GM23338 (cell line): ENCODE results near the gene VEGFA. TPM values are rescaled to one million over a fixed set of nuclear protein-coding genes. Genes with fewer than 3 reads are reported as not detected.

Experiments used
- ATAC-seq: fragments of 200-7000 bp; cut with Tn5 transposase; 3 replicates; pipeline ENCODE4 v1.9.1; 2020
- DNase-seq: peaks from one replicate; pipeline ENCODE4 v3.0.0-alpha.2; 2015; ENCODE audit warnings: low spot score
- H2AFZ ChIP-seq: fragments of 200-600 bp; sonication (generic); 2 replicates; pipeline ENCODE4 v1.8.0; 2016; ENCODE audit warnings: antibody characterized with exemption, mild to moderate bottlenecking, moderate library complexity
- H3F3A ChIP-seq: fragments of 200-600 bp; sonication (generic); replicated peaks from 2 replicates; pipeline ENCODE4 v1.8.0; 2017; ENCODE audit warnings: antibody characterized with exemption, mixed run types, low read depth
- H3K27ac ChIP-seq: fragments of 200-600 bp; sonication (generic); 2 replicates; pipeline ENCODE4 v1.6.1; 2016; ENCODE audit warnings: low read depth
- H3K27me3 ChIP-seq: fragments of 200-600 bp; sonication (generic); 2 replicates; pipeline ENCODE4 v1.8.0; 2016; ENCODE audit warnings: mild to moderate bottlenecking, mixed run types, moderate library complexity; ENCODE audit not compliant: insufficient read depth
- H3K36me3 ChIP-seq: fragments of 200-600 bp; sonication (generic); 2 replicates; pipeline ENCODE4 v1.8.0; 2016; ENCODE audit warnings: mild to moderate bottlenecking; ENCODE audit not compliant: insufficient read depth
- H3K4me1 ChIP-seq: fragments of 200-600 bp; sonication (generic); 2 replicates; pipeline ENCODE4 v1.8.0; 2016; ENCODE audit warnings: mild to moderate bottlenecking, moderate library complexity; ENCODE audit not compliant: insufficient read depth
- H3K4me2 ChIP-seq: fragments of 200-600 bp; sonication (generic); 2 replicates; pipeline ENCODE4 v1.7.1; 2017; ENCODE audit warnings: mixed run types
- H3K4me3 ChIP-seq: fragments of 200-600 bp; sonication (generic); 2 replicates; pipeline ENCODE4 v1.6.1; 2016; ENCODE audit warnings: mixed run types
- H3K79me2 ChIP-seq: fragments of 200-600 bp; sonication (generic); replicated peaks from 2 replicates; pipeline ENCODE4 v1.8.0; 2017; ENCODE audit warnings: mild to moderate bottlenecking; ENCODE audit not compliant: insufficient read depth
- H3K9me2 ChIP-seq: fragments of 200-600 bp; sonication (generic); 2 replicates; pipeline ENCODE4 v1.8.0; 2017; ENCODE audit not compliant: insufficient read depth
- H4K20me1 ChIP-seq: fragments of 200-600 bp; sonication (generic); replicated peaks from 2 replicates; pipeline ENCODE4 v1.8.0; 2017; ENCODE audit warnings: mild to moderate bottlenecking; ENCODE audit not compliant: insufficient read depth
- H3K27ac Mint-ChIP-seq: 2 replicates; pipeline ENCODE4 v1.8.0; 2020; ENCODE audit warnings: inconsistent platforms, mild to moderate bottlenecking, moderate library complexity, mixed read lengths
- H3K27me3 Mint-ChIP-seq: 3 replicates; pipeline ENCODE4 v1.8.0; 2022; ENCODE audit warnings: low read depth, mild to moderate bottlenecking, moderate library complexity, mixed read lengths, inconsistent platforms; ENCODE audit not compliant: insufficient read depth, poor library complexity
- H3K36me3 Mint-ChIP-seq: 3 replicates; pipeline ENCODE4 v1.8.0; 2021; ENCODE audit warnings: low read depth, mild to moderate bottlenecking, inconsistent platforms, moderate library complexity, mixed read lengths
- H3K4me1 Mint-ChIP-seq: 3 replicates; pipeline ENCODE4 v1.8.0; 2020; ENCODE audit warnings: mild to moderate bottlenecking, inconsistent platforms, mixed read lengths
- H3K4me3 Mint-ChIP-seq: 3 replicates; pipeline ENCODE4 v1.8.0; 2021; ENCODE audit warnings: moderate library complexity, mild to moderate bottlenecking, inconsistent platforms, mixed read lengths
- H3K9me3 Mint-ChIP-seq: 3 replicates; pipeline ENCODE4 v1.8.0; 2020; ENCODE audit warnings: moderate library complexity, mild to moderate bottlenecking, inconsistent platforms, mixed read lengths
- CREB1 ChIP-seq: fragments of 250-450 bp; sonication (Bioruptor Pico); IDR thresholded peaks from 2 replicates; pipeline ENCODE4 v1.5.0; 2020; ENCODE audit warnings: low read depth, mild to moderate bottlenecking, moderate library complexity
- JUNB ChIP-seq: IDR thresholded peaks from one replicate; pipeline ENCODE4 v1.6.1; 2016; ENCODE audit warnings: antibody characterized with exemption; ENCODE audit not compliant: unreplicated experiment
- POLR2AphosphoS5 ChIP-seq: IDR thresholded peaks from 2 replicates; pipeline ENCODE4 v1.6.1; 2016; ENCODE audit warnings: antibody characterized with exemption, low read depth
- STAT1 ChIP-seq: IDR thresholded peaks from one replicate; pipeline ENCODE4 v1.6.1; 2016; ENCODE audit warnings: antibody characterized with exemption; ENCODE audit not compliant: unreplicated experiment
- polyA plus RNA-seq: library from polyadenylated mRNA; unstranded; fragments of >200 nt; fragmentation: Nextera tagmentation; extraction: Ambion mirVana; gene quantifications from 2 replicates; pipeline ENCODE4 v1.2.1, GENCODE V29; 2016
- total RNA-seq: library from RNA; depleted of rRNA; stranded (reverse); fragments of >200 nt; shearing (Covaris generic); gene quantifications from 2 replicates; pipeline ENCODE4 v1.2.3, GENCODE V29; 2014
- TF ChIP-seq, protein P1 (sequence below): fragments of 250-450 bp; sonication (Bioruptor Pico); IDR thresholded peaks from 2 replicates; pipeline ENCODE4 v1.5.0; 2020; ENCODE audit warnings: mild to moderate bottlenecking, moderate library complexity

The VEGFA gene
- total and polyA plus RNA-seq, 2 experiments from 2014 or later = 10.9 to 61.1 TPM

DNA sequence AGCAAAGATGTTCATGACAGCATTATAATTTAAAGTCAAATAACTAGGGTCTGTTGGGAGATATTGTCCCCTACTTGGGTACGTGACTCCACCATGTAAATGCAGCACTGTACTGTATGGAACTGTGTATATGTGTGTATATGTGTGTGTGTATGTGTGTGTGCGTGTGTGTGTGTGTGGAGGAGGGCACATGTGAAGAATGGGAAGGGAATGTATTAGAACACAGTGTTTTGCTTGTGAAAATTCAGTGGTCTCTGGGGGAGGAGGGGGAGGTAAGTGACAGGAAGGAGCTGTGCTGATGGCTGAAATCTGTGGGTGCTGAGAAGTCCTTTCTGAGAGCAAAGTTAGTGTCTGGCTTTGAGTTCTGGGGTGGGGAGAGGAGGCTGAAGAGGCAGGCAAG, 23.9 kb upstream of the VEGFA start:
- Mint-ChIP-seq H3K27me3 (peaks cover 8% of the 10 kb centered on the region), H3K9me3 (no peaks in the 10 kb centered on the region), H3K4me3 (no peak overlapping the region; the same call in 2 of the 3 replicates), H3K27ac (no peak overlapping the region; the same call in 1 of the 2 replicates), H3K36me3 (no peaks in the 10 kb centered on the region), H3K4me1 (peaks cover 36% of the 10 kb centered on the region)
- H2AFZ ChIP-seq = peak overlapping the region; percentile 89
- no peak overlapping the region for H3K27ac ChIP-seq
- TF ChIP-seq, protein P1, sequence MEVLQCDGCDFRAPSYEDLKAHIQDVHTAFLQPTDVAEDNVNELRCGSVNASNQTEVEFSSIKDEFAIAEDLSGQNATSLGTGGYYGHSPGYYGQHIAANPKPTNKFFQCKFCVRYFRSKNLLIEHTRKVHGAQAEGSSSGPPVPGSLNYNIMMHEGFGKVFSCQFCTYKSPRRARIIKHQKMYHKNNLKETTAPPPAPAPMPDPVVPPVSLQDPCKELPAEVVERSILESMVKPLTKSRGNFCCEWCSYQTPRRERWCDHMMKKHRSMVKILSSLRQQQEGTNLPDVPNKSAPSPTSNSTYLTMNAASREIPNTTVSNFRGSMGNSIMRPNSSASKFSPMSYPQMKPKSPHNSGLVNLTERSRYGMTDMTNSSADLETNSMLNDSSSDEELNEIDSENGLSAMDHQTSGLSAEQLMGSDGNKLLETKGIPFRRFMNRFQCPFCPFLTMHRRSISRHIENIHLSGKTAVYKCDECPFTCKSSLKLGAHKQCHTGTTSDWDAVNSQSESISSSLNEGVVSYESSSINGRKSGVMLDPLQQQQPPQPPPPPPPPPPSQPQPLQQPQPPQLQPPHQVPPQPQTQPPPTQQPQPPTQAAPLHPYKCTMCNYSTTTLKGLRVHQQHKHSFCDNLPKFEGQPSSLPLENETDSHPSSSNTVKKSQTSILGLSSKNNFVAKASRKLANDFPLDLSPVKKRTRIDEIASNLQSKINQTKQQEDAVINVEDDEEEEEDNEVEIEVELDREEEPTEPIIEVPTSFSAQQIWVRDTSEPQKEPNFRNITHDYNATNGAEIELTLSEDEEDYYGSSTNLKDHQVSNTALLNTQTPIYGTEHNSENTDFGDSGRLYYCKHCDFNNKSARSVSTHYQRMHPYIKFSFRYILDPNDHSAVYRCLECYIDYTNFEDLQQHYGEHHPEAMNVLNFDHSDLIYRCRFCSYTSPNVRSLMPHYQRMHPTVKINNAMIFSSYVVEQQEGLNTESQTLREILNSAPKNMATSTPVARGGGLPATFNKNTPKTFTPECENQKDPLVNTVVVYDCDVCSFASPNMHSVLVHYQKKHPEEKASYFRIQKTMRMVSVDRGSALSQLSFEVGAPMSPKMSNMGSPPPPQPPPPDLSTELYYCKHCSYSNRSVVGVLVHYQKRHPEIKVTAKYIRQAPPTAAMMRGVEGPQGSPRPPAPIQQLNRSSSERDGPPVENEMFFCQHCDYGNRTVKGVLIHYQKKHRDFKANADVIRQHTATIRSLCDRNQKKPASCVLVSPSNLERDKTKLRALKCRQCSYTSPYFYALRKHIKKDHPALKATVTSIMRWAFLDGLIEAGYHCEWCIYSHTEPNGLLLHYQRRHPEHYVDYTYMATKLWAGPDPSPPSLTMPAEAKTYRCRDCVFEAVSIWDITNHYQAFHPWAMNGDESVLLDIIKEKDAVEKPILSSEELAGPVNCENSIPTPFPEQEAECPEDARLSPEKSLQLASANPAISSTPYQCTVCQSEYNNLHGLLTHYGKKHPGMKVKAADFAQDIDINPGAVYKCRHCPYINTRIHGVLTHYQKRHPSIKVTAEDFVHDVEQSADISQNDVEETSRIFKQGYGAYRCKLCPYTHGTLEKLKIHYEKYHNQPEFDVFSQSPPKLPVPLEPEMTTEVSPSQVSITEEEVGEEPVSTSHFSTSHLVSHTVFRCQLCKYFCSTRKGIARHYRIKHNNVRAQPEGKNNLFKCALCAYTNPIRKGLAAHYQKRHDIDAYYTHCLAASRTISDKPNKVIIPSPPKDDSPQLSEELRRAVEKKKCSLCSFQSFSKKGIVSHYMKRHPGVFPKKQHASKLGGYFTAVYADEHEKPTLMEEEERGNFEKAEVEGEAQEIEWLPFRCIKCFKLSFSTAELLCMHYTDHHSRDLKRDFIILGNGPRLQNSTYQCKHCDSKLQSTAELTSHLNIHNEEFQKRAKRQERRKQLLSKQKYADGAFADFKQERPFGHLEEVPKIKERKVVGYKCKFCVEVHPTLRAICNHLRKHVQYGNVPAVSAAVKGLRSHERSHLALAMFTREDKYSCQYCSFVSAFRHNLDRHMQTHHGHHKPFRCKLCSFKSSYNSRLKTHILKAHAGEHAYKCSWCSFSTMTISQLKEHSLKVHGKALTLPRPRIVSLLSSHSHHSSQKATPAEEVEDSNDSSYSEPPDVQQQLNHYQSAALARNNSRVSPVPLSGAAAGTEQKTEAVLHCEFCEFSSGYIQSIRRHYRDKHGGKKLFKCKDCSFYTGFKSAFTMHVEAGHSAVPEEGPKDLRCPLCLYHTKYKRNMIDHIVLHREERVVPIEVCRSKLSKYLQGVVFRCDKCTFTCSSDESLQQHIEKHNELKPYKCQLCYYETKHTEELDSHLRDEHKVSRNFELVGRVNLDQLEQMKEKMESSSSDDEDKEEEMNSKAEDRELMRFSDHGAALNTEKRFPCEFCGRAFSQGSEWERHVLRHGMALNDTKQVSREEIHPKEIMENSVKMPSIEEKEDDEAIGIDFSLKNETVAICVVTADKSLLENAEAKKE (CRISPR knock-in tag) = no peak
- TF ChIP-seq JUNB = no peak
- ATAC-seq (no peak), DNase-seq (no peak)
- H3K36me3 ChIP-seq = no peaks in the 10 kb centered on the region
- H3F3A ChIP-seq = no peaks in the 10 kb centered on the region
- H3K4me1 ChIP-seq = no peaks in the 10 kb centered on the region
- H4K20me1 ChIP-seq = no peaks in the 10 kb centered on the region
- H3K4me2 ChIP-seq = no peak overlapping the region
- no peak overlapping the region for H3K4me3 ChIP-seq
- no peaks in the 10 kb centered on the region for H3K79me2 ChIP-seq
- H3K27me3 ChIP-seq = no peaks in the 10 kb centered on the region
- no peaks in the 10 kb centered on the region; the same call in 1 of the 2 replicates for H3K9me2 ChIP-seq

GRCh38 chr6:43746613-43747102, 23.4 kb upstream of the VEGFA start:
- Histone ChIP-seq H3K4me1 (no peaks in the 10 kb centered on the region), H3K4me2 (no peak overlapping the region), H3K27ac (no peak overlapping the region), H3K4me3 (no peak overlapping the region), H3K36me3 (no peaks in the 10 kb centered on the region), H3K27me3 (no peaks in the 10 kb centered on the region), H2AFZ (peak overlapping the region; percentile 89), H4K20me1 (no peaks in the 10 kb centered on the region), H3F3A (no peaks in the 10 kb centered on the region), H3K9me2 (no peaks in the 10 kb centered on the region; the same call in 1 of the 2 replicates), H3K79me2 (no peaks in the 10 kb centered on the region)
- Mint-ChIP-seq H3K9me3 (no peaks in the 10 kb centered on the region), H3K27ac (no peak overlapping the region), H3K27me3 (peaks cover 8% of the 10 kb centered on the region), H3K4me1 (peaks cover 36% of the 10 kb centered on the region), H3K4me3 (no peak overlapping the region), H3K36me3 (no peaks in the 10 kb centered on the region)
- no peak for TF ChIP-seq POLR2AphosphoS5
- TF ChIP-seq, protein P1 (CRISPR knock-in tag) = no peak
- TF ChIP-seq STAT1 = no peak
- no peak for TF ChIP-seq CREB1 (CRISPR knock-in tag)
- DNase-seq = no peak
- ATAC-seq = no peak
